SK-N-SH (cell line): ENCODE data around the gene KLHL25. TPM values are rescaled to one million over a fixed set of nuclear protein-coding genes. Genes with fewer than 3 reads are reported as not detected.

ENCODE experiments used
- CTCF ChIA-PET: fragments of 300-600, 350-600 bp; formaldehyde crosslinking; extraction: SDS; loops from one replicate; lab custom pipeline; 2021; lab: Yijun Ruan, JAX
- POLR2A ChIA-PET: fragments of 350-600 bp; sonication (Branson Sonifier 250); formaldehyde crosslinking; extraction: SDS; loops from one replicate; lab custom pipeline; 2020; ENCODE audit warnings: antibody characterized with exemption, inconsistent platforms; lab: Yijun Ruan, JAX
- DNase-seq: peaks from one replicate; pipeline ENCODE4 v3.0.0; 2012
- H2AFZ ChIP-seq: fragments of 200-600 bp; sonication (generic); 2 replicates; pipeline ENCODE4 v1.8.1; 2016; ENCODE audit warnings: antibody characterized with exemption, mild to moderate bottlenecking, low read depth
- H3F3A ChIP-seq: fragments of 200-600 bp; sonication (generic); replicated peaks from 2 replicates; pipeline ENCODE3; 2016; ENCODE audit warnings: antibody characterized with exemption, mild to moderate bottlenecking; ENCODE audit not compliant: insufficient read depth
- H3K27ac ChIP-seq, 2 experiments: fragments of 200-500 bp in 1 of 2; fragments of 200-600 bp in 1 of 2; sonication (Bioruptor generic) in 1 of 2; sonication (generic), shearing (Covaris generic) in 1 of 2; 2 replicates each; pipeline versions ENCODE4 v1.5.1 to v1.6.1; 2014 to 2016; ENCODE audit warnings: low read depth in 2 of 2, inconsistent platforms in 1 of 2, low read length in 1 of 2, mild to moderate bottlenecking in 1 of 2, mixed read lengths in 1 of 2
- H3K27me3 ChIP-seq: fragments of 200-600 bp; sonication (generic), shearing (Covaris generic); 2 replicates; pipeline ENCODE4 v1.6.1; 2016; ENCODE audit warnings: mixed run types; ENCODE audit not compliant: insufficient read depth
- H3K36me3 ChIP-seq, 2 experiments: fragments of 200-500 bp in 1 of 2; fragments of 200-600 bp in 1 of 2; sonication (Bioruptor generic) in 1 of 2; sonication (generic) in 1 of 2; replicated peaks in 1 of 2; 2 replicates each; pipeline versions ENCODE3 to v1.5.1; 2014 to 2016; ENCODE audit warnings: low read length in 1 of 2, mild to moderate bottlenecking in 1 of 2; ENCODE audit not compliant: insufficient read depth in 2 of 2, control insufficient read depth in 1 of 2
- H3K4me1 ChIP-seq, 2 experiments: fragments of 200-500 bp in 1 of 2; fragments of 200-600 bp in 1 of 2; sonication (Bioruptor generic) in 1 of 2; sonication (generic), shearing (Covaris generic) in 1 of 2; 2 replicates each; pipeline versions ENCODE4 v1.5.1 to v1.6.1; 2014 to 2016; ENCODE audit warnings: low read depth in 1 of 2, low read length in 1 of 2, mixed run types in 1 of 2; ENCODE audit not compliant: insufficient read depth in 2 of 2, control insufficient read depth in 1 of 2
- H3K4me2 ChIP-seq: fragments of 200-600 bp; sonication (generic), shearing (Covaris generic); 2 replicates; pipeline ENCODE4 v1.6.1; 2017; ENCODE audit warnings: mixed run types
- H3K4me3 ChIP-seq, 2 experiments: fragments of 200-500 bp in 1 of 2; fragments of 200-600 bp in 1 of 2; sonication (Bioruptor generic) in 1 of 2; sonication (generic), shearing (Covaris generic) in 1 of 2; 2 replicates each; pipeline versions ENCODE4 v1.5.1 to v1.8.1; 2014 to 2016; ENCODE audit warnings: low read depth in 2 of 2, inconsistent platforms in 1 of 2, low read length in 1 of 2, mild to moderate bottlenecking in 1 of 2, mixed read lengths in 1 of 2, moderate library complexity in 1 of 2
- H3K79me2 ChIP-seq: fragments of 200-600 bp; sonication (generic); 2 replicates; pipeline ENCODE4 v1.8.1; 2017; ENCODE audit warnings: mild to moderate bottlenecking; ENCODE audit not compliant: insufficient read depth
- H3K9ac ChIP-seq: fragments of 200-600 bp; sonication (generic); 2 replicates; pipeline ENCODE4 v1.6.1; 2017; ENCODE audit warnings: mixed run types
- H3K9me2 ChIP-seq: fragments of 200-600 bp; sonication (generic); 2 replicates; pipeline ENCODE4 v1.6.1; 2017; ENCODE audit warnings: mixed run types
- H3K9me3 ChIP-seq: fragments of 200-600 bp; sonication (generic); 2 replicates; pipeline ENCODE4 v1.6.1; 2017; ENCODE audit warnings: mixed run types, mild to moderate bottlenecking, moderate library complexity
- H4K20me1 ChIP-seq: fragments of 200-600 bp; sonication (generic); 2 replicates; pipeline ENCODE4 v1.6.1; 2017; ENCODE audit warnings: mild to moderate bottlenecking, mixed run types; ENCODE audit not compliant: insufficient read depth
- EZH2phosphoT487 ChIP-seq: fragments of 200-600 bp; sonication (generic); IDR thresholded peaks from 2 replicates; pipeline ENCODE4 v1.6.1; 2017; ENCODE audit warnings: low read depth, mixed run types, mild to moderate bottlenecking, antibody characterized with exemption, moderate library complexity, borderline replicate concordance
- FOSL2 ChIP-seq: IDR thresholded peaks from 2 replicates; pipeline ENCODE4 v1.4.0; 2012; ENCODE audit warnings: low read depth, mild to moderate bottlenecking, moderate library complexity, borderline replicate concordance
- FOXJ3 ChIP-seq: sonication (generic); formaldehyde crosslinking; IDR thresholded peaks from 2 replicates; pipeline ENCODE4 v1.5.1; 2020; ENCODE audit warnings: mild to moderate bottlenecking, missing genetic modification reagents
- FOXM1 ChIP-seq: IDR thresholded peaks from 2 replicates; pipeline ENCODE4 v1.4.0; 2012; ENCODE audit warnings: low read depth, mild to moderate bottlenecking
- MEF2A ChIP-seq: IDR thresholded peaks from 2 replicates; pipeline ENCODE4 v1.4.0; 2012; ENCODE audit warnings: low read depth, borderline replicate concordance
- MXI1 ChIP-seq: IDR thresholded peaks from 2 replicates; pipeline ENCODE4 v1.6.1; 2012; ENCODE audit warnings: mild to moderate bottlenecking, low read depth, low read length, improper control_type of control experiment
- NFIC ChIP-seq: IDR thresholded peaks from 2 replicates; pipeline ENCODE4 v1.4.0; 2012; ENCODE audit warnings: borderline replicate concordance
- NRF1 ChIP-seq: IDR thresholded peaks from 2 replicates; pipeline ENCODE4 v1.6.1; 2012; ENCODE audit warnings: low read depth, mild to moderate bottlenecking, low read length
- POLR2AphosphoS5 ChIP-seq: IDR thresholded peaks from 2 replicates; pipeline ENCODE4 v1.6.1; 2012; ENCODE audit warnings: low read depth, low read length
- RAD21 ChIP-seq: IDR thresholded peaks from 2 replicates; pipeline ENCODE4 v1.6.1; 2012; ENCODE audit warnings: mild to moderate bottlenecking, low read length
- SMC3 ChIP-seq: IDR thresholded peaks from 2 replicates; pipeline ENCODE4 v1.6.1; 2012; ENCODE audit warnings: low read depth, low read length, improper control_type of control experiment
- TAF1 ChIP-seq: IDR thresholded peaks from 2 replicates; pipeline ENCODE4 v1.6.1; 2012; ENCODE audit warnings: low read depth, mild to moderate bottlenecking, low read length, moderate library complexity, borderline replicate concordance
- TCF12 ChIP-seq: IDR thresholded peaks from 2 replicates; pipeline ENCODE4 v1.4.0; 2012
- TEAD4 ChIP-seq: IDR thresholded peaks from 2 replicates; pipeline ENCODE4 v1.4.0; 2012; ENCODE audit warnings: mild to moderate bottlenecking, borderline replicate concordance; ENCODE audit not compliant: insufficient read depth
- WGBS: methylation state at CpG from one replicate; pipeline ENCODE4 v1.1.6; 2017; ENCODE audit warnings: low lambda C conversion rate; 5-methylcytosine and 5-hydroxymethylcytosine counted together
- polyA plus RNA-seq, 3 experiments: library from polyadenylated mRNA; depleted of rRNA; stranded (reverse); fragments of >200 nt; gene quantifications; 2 replicates each; pipeline ENCODE4 v1.2.3, GENCODE V29; 2012
- TF ChIP-seq, protein P1 (sequence below): IDR thresholded peaks from 2 replicates; pipeline ENCODE4; 2012
- TF ChIP-seq, protein P2 (sequence below): fragments of 200-600 bp; sonication (generic); IDR thresholded peaks from 2 replicates; pipeline ENCODE4 v1.6.1; 2017; ENCODE audit warnings: antibody characterized with exemption, mild to moderate bottlenecking, moderate library complexity
- TF ChIP-seq, protein P3 (sequence below): fragments of 150-350 bp; IDR thresholded peaks from 2 replicates; pipeline ENCODE4 v1.6.1; 2016; ENCODE audit warnings: mild to moderate bottlenecking, low read depth, low read length

KLHL25 gene
- polyA plus RNA-seq, 1 of the 3 experiments (the other 2 are of a cell fraction), result 4.5 TPM

DNA sequence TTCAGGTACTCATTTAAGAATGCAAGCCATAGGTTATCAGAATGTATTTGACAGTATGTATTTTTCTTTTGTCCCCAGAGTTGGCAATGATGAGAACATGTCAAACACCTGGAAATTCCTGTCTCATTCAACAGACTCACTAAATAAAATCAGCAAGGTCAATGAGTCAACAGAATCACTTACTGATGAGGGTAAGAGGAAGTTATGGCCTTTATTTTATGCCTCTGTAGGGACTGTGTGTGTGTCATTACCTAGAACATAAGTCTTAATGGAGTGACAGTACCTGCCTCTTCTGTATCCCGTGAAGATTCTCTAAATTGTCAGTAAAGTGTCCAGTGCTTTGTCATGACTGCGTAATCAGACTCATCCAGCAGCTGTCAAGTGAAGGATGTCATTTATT, 77.5 kb downstream of the KLHL25 start:
- H3K9me3 ChIP-seq, result no peaks in the 10 kb centered on the region
- no peak overlapping the region for H3K4me3 ChIP-seq
- DNase-seq, result no peak
- no peaks in the 10 kb centered on the region for H3K27me3 ChIP-seq
- H3F3A ChIP-seq, result no peaks in the 10 kb centered on the region
- no peaks in the 10 kb centered on the region for H3K9me2 ChIP-seq
- no peak overlapping the region for H2AFZ ChIP-seq
- H3K9ac ChIP-seq, result no peak overlapping the region
- H3K4me1 ChIP-seq, result no peaks in the 10 kb centered on the region
- TF ChIP-seq FOXM1 (no peak), RAD21 (no peak), FOXJ3 (CRISPR knock-in tag) (no peak), TCF12 (no peak), MEF2A (no peak), SMC3 (no peak), NRF1 (no peak), FOSL2 (no peak)
- TF ChIP-seq, protein P1, sequence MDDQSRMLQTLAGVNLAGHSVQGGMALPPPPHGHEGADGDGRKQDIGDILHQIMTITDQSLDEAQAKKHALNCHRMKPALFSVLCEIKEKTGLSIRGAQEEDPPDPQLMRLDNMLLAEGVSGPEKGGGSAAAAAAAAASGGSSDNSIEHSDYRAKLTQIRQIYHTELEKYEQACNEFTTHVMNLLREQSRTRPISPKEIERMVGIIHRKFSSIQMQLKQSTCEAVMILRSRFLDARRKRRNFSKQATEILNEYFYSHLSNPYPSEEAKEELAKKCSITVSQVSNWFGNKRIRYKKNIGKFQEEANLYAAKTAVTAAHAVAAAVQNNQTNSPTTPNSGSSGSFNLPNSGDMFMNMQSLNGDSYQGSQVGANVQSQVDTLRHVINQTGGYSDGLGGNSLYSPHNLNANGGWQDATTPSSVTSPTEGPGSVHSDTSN, result no peak
- TF ChIP-seq, protein P2, sequence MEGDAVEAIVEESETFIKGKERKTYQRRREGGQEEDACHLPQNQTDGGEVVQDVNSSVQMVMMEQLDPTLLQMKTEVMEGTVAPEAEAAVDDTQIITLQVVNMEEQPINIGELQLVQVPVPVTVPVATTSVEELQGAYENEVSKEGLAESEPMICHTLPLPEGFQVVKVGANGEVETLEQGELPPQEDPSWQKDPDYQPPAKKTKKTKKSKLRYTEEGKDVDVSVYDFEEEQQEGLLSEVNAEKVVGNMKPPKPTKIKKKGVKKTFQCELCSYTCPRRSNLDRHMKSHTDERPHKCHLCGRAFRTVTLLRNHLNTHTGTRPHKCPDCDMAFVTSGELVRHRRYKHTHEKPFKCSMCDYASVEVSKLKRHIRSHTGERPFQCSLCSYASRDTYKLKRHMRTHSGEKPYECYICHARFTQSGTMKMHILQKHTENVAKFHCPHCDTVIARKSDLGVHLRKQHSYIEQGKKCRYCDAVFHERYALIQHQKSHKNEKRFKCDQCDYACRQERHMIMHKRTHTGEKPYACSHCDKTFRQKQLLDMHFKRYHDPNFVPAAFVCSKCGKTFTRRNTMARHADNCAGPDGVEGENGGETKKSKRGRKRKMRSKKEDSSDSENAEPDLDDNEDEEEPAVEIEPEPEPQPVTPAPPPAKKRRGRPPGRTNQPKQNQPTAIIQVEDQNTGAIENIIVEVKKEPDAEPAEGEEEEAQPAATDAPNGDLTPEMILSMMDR, result no peak
- TF ChIP-seq, all 33 proteins: peak for 0
- H3K79me2 ChIP-seq, result no peaks in the 10 kb centered on the region
- ChIA-PET POLR2A (no interaction called here), CTCF (interaction anchor here (0.7 kb wide), 1 partner anchor 14 kb away, joined by 3 read pairs; no protein-coding TSS in a partner anchor)
- WGBS, result 97% methylated on average over 2 of the region's 2 CpGs
- H3K4me2 ChIP-seq, result no peak overlapping the region
- peaks cover 50 to 54% of the 10 kb centered on the region in 2 experiments for H3K36me3 ChIP-seq
- H3K27ac ChIP-seq, result no peak overlapping the region
- no peaks in the 10 kb centered on the region for H4K20me1 ChIP-seq

DNA sequence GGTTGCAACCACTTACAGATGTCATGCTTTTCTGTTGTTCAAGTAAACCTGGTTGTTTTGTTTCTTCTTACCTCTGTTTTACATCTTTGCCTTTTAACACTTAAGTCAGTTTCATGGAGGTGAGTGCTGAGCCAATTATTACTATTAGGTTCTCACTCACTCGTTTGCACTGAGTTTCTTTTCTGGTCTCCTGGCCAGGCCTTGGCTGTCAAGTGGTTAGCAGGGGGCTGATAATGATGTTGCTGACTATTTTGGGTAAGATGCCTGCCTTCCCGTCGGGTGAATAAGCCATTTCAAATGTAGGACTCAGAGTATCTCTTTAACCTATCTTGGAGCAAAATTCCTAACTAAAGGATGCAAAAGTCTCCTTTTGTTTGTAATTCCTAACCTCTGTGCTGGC, 78.5 kb downstream of the KLHL25 start:
- ChIA-PET POLR2A (no interaction called here), CTCF (no interaction called here)
- Histone ChIP-seq H3K9me3 (no peaks in the 10 kb centered on the region), H3K36me3 (peaks cover 40 to 50% of the 10 kb centered on the region in 2 experiments), H3K9me2 (no peaks in the 10 kb centered on the region), H3K27ac (no peak overlapping the region), H3K27me3 (no peaks in the 10 kb centered on the region), H3K79me2 (no peaks in the 10 kb centered on the region), H3K9ac (no peak overlapping the region), H4K20me1 (no peaks in the 10 kb centered on the region)
- WGBS, result 90% methylated on average over 3 of the region's 3 CpGs
- TF ChIP-seq POLR2AphosphoS5 (no peak), MXI1 (no peak), TAF1 (no peak), FOSL2 (no peak), RAD21 (no peak), EZH2phosphoT487 (no peak), FOXJ3 (CRISPR knock-in tag) (no peak), NFIC (no peak), NRF1 (no peak), TEAD4 (no peak), SMC3 (no peak), MEF2A (no peak)
- TF ChIP-seq, protein P3, sequence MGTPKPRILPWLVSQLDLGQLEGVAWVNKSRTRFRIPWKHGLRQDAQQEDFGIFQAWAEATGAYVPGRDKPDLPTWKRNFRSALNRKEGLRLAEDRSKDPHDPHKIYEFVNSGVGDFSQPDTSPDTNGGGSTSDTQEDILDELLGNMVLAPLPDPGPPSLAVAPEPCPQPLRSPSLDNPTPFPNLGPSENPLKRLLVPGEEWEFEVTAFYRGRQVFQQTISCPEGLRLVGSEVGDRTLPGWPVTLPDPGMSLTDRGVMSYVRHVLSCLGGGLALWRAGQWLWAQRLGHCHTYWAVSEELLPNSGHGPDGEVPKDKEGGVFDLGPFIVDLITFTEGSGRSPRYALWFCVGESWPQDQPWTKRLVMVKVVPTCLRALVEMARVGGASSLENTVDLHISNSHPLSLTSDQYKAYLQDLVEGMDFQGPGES, result no peak
- TF ChIP-seq, protein P1, result no peak
- TF ChIP-seq, all 33 proteins: peak for 0
- H2AFZ ChIP-seq, result no peak overlapping the region
- no peak overlapping the region for H3K4me2 ChIP-seq
- no peak for DNase-seq
- no peak overlapping the region for H3K4me3 ChIP-seq
- no peaks in the 10 kb centered on the region for H3F3A ChIP-seq
- H3K4me1 ChIP-seq, result no peaks in the 10 kb centered on the region
